H1 (cell line): ENCODE data around the gene FRMPD4.
"Not testable (repeated sequence)": the region's sequence is repeated elsewhere in the genome, so short reads cannot be mapped to it uniquely, and the experiment has no call there.

ENCODE experiments used
- CHD2 ChIP-seq: IDR thresholded peaks from 2 replicates; pipeline ENCODE4 v1.6.1; 2012; ENCODE audit warnings: low read length, improper control_type of control experiment
- POLR2A ChIP-seq, 2 experiments: IDR thresholded peaks; 1 replicate in 1 of 2; 2 replicates in 1 of 2; pipeline ENCODE4 v1.6.1; 2011; ENCODE audit warnings: low read depth in 2 of 2, low read length in 2 of 2, mild to moderate bottlenecking in 2 of 2; ENCODE audit errors: control extremely low read depth in 1 of 2
- TF ChIP-seq, protein P1 (sequence below), 3 experiments: IDR thresholded peaks; 1 replicate in 2 of 3; 2 replicates in 1 of 3; pipeline versions ENCODE4 v1.5.1 to v1.6.1; 2011; ENCODE audit warnings: low read length in 3 of 3, mild to moderate bottlenecking in 3 of 3, inconsistent platforms in 2 of 3, low read depth in 1 of 3, moderate library complexity in 1 of 3; ENCODE audit not compliant: insufficient read depth in 1 of 3; ENCODE audit errors: control extremely low read depth in 1 of 3
- TF ChIP-seq, protein P2 (sequence below): IDR thresholded peaks from 2 replicates; pipeline ENCODE4 v1.6.1; 2011; ENCODE audit warnings: low read depth, mild to moderate bottlenecking, low read length; ENCODE audit not compliant: insufficient read depth

DNA sequence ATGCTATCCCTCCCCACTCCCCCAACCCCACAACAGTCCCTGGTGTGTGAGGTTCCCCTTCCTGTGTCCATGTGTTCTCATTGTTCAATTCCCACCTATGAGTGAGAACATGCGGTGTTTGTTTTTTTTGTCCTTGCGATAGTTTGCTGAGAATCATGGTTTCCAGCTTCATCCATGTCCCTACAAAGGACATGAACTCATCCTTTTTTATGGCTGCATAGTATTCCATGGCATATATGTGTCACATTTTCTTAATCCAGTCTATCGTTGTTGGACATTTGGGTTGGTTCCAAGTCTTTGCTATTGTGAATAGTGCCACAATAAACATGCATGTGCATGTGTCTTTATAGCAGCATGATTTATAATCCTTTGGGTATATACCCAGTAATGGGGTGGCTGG lies 25.9 kb downstream of the FRMPD4 start:
- TF ChIP-seq CHD2; POLR2A (IDR thresholded peaks at IDR 0.05; ENCODE audit: control extremely low read depth in 1 of 2, low read depth in 2 of 2, low read length in 2 of 2): not testable (repeated sequence)
- TF ChIP-seq, protein P1, sequence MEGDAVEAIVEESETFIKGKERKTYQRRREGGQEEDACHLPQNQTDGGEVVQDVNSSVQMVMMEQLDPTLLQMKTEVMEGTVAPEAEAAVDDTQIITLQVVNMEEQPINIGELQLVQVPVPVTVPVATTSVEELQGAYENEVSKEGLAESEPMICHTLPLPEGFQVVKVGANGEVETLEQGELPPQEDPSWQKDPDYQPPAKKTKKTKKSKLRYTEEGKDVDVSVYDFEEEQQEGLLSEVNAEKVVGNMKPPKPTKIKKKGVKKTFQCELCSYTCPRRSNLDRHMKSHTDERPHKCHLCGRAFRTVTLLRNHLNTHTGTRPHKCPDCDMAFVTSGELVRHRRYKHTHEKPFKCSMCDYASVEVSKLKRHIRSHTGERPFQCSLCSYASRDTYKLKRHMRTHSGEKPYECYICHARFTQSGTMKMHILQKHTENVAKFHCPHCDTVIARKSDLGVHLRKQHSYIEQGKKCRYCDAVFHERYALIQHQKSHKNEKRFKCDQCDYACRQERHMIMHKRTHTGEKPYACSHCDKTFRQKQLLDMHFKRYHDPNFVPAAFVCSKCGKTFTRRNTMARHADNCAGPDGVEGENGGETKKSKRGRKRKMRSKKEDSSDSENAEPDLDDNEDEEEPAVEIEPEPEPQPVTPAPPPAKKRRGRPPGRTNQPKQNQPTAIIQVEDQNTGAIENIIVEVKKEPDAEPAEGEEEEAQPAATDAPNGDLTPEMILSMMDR (IDR thresholded peaks at IDR 0.05; ENCODE audit: control extremely low read depth in 1 of 3, insufficient read depth in 1 of 3, low read depth in 1 of 3, low read length in 3 of 3): not testable (repeated sequence)
- TF ChIP-seq, protein P2, sequence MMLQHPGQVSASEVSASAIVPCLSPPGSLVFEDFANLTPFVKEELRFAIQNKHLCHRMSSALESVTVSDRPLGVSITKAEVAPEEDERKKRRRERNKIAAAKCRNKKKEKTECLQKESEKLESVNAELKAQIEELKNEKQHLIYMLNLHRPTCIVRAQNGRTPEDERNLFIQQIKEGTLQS: not testable (repeated sequence)
